Adipose tissue (tissue), 3 donors: ENCODE data around the gene LRRC47. TPM values are rescaled to one million over a fixed set of nuclear protein-coding genes. Genes with fewer than 3 reads are reported as not detected.

Experiments
- H3K27ac ChIP-seq: one replicate; pipeline ENCODE4 v1.5.1; 2013; ENCODE audit warnings: low read depth, low read length
- WGBS, 3 donors: extraction: QIAGEN DNeasy Blood & Tissue Kit; methylation state at CpG; one replicate each; pipeline ENCODE4 v1.1.7; 2013; 5-methylcytosine and 5-hydroxymethylcytosine counted together
- polyA plus RNA-seq, 3 donors: library from polyadenylated mRNA; stranded (reverse); fragments of 200-250 nt; gene quantifications; one replicate each; pipeline ENCODE4 v1.2.3, GENCODE V29; 2013
- donor health status: healthy with polysubstance abuse.
- donor health status: Bipolar disorder and iron deficiency.
- donor health status: healthy.

The LRRC47 gene
- polyA plus RNA-seq, 3 donors, result 21.4 to 25.4 (median 22.2) TPM

- no peak overlapping the region for H3K27ac ChIP-seq
- 82 to 88% (median 87%) methylated on average over 10 of the region's 10 CpGs for WGBS, 3 donors
Measured at GRCh38 chr1:3777078-3777547, 19.2 kb downstream of the LRRC47 start.

GRCh38 chr1:3776231-3776961, 19.9 kb downstream of the LRRC47 start:
- 74 to 80% (median 75%) methylated on average over 21 of the region's 21 CpGs for WGBS, 3 donors
- no peak overlapping the region for H3K27ac ChIP-seq

- 30 to 37% (median 35%) methylated on average over 24 to 27 of the region's 27 CpGs for WGBS, 3 donors
- H3K27ac ChIP-seq, result no peak overlapping the region
Measured at GRCh38 chr1:3775490-3776230, 20.6 kb downstream of the LRRC47 start.

- H3K27ac ChIP-seq, result no peak overlapping the region
- WGBS, 3 donors, result 34 to 58% (median 39%) methylated on average over 17 of the region's 17 CpGs
Measured at GRCh38 chr1:3774946-3775489, 21.3 kb downstream of the LRRC47 start.

- no peak overlapping the region for H3K27ac ChIP-seq
- WGBS, 3 donors, result 74 to 78% (median 75%) methylated on average over 17 to 19 of the region's 19 CpGs
Measured at GRCh38 chr1:3774276-3774945, 21.9 kb downstream of the LRRC47 start.

GRCh38 chr1:3773572-3774275, 22.6 kb downstream of the LRRC47 start:
- H3K27ac ChIP-seq, result no peak overlapping the region
- WGBS, 3 donors, result 76 to 82% (median 78%) methylated on average over 16 of the region's 16 CpGs

- no peak within 1 kb of the TSS for H3K27ac ChIP-seq
- WGBS, 3 donors, result 11 to 16% (median 14%) methylated on average over 50 to 55 of the region's 55 CpGs
Measured at GRCh38 chr1:3772715-3773571, 23.4 kb downstream of the LRRC47 start, which contains the start of gene SMIM1. Gene SMIM1, plus strand, starts transcription at chr1:3772749. Its CDS starts 2,625 bp downstream, at chr1:3775374.

GRCh38 chr1:3772027-3772714, 24.1 kb downstream of the LRRC47 start:
- WGBS, 3 donors, result 1% methylated on average over 30 to 59 of the region's 61 CpGs
- H3K27ac ChIP-seq, result no peak overlapping the region

GRCh38 chr1:3771108-3772026, 24.9 kb downstream of the LRRC47 start:
- 27 to 62% (median 59%) methylated on average over 30 to 32 of the region's 32 CpGs for WGBS, 3 donors
- H3K27ac ChIP-seq, result no peak overlapping the region

GRCh38 chr1:3770047-3770765, 26.1 kb downstream of the LRRC47 start:
- WGBS, 3 donors, result 89 to 90% (median 89%) methylated on average over 15 to 16 of the region's 16 CpGs
- H3K27ac ChIP-seq, result no peak overlapping the region

GRCh38 chr1:3768811-3769390, 27.4 kb downstream of the LRRC47 start:
- H3K27ac ChIP-seq, result no peak overlapping the region
- 80 to 92% (median 82%) methylated on average over 22 of the region's 22 CpGs for WGBS, 3 donors

GRCh38 chr1:3767328-3767925, 28.9 kb downstream of the LRRC47 start:
- WGBS, 3 donors, result 89 to 92% (median 90%) methylated on average over 15 to 17 of the region's 17 CpGs
- H3K27ac ChIP-seq, result no peak overlapping the region

- H3K27ac ChIP-seq, result no peak overlapping the region
- 50 to 80% (median 80%) methylated on average over 31 of the region's 31 CpGs for WGBS, 3 donors
Measured at GRCh38 chr1:3763351-3764125, 32.8 kb downstream of the LRRC47 start.

GRCh38 chr1:3762873-3763228, 33.4 kb downstream of the LRRC47 start:
- WGBS, 3 donors, result 79 to 85% (median 81%) methylated on average over 12 of the region's 12 CpGs

More at GRCh38 chr1:3762873-3763228, 33.4 kb downstream of the LRRC47 start:
- no peak overlapping the region for H3K27ac ChIP-seq
